Astrocyte (in vitro differentiated cells and primary cell): ENCODE results near the gene BBS5.

Experiments used
- CTCF ChIP-seq: IDR thresholded peaks from 2 replicates; pipeline ENCODE4 v1.5.1; 2011; ENCODE audit warnings: low read depth, mild to moderate bottlenecking, inconsistent platforms, low read length, moderate library complexity; ENCODE audit not compliant: insufficient read depth
- EZH2 ChIP-seq: IDR thresholded peaks from 2 replicates; pipeline ENCODE4 v1.6.1; 2012; ENCODE audit warnings: mild to moderate bottlenecking, low read length, inconsistent platforms; ENCODE audit not compliant: insufficient read depth

- TF ChIP-seq CTCF (no peak), EZH2 (no peak)
These were observed 63.1 kb downstream of the BBS5 start for GRCh38 chr2:169542433-169542832.
